ENCODE data around the gene MYRF. TPM values are rescaled to one million over a fixed set of nuclear protein-coding genes. Genes with fewer than 3 reads are reported as not detected.

MYRF gene
- total and polyA plus RNA-seq, 9 of the 15 experiments (the other 6 are each of a cell fraction or from before 2014, with no cell fraction given), result 2.3 to 25.8 (median 7.1) TPM

DNA sequence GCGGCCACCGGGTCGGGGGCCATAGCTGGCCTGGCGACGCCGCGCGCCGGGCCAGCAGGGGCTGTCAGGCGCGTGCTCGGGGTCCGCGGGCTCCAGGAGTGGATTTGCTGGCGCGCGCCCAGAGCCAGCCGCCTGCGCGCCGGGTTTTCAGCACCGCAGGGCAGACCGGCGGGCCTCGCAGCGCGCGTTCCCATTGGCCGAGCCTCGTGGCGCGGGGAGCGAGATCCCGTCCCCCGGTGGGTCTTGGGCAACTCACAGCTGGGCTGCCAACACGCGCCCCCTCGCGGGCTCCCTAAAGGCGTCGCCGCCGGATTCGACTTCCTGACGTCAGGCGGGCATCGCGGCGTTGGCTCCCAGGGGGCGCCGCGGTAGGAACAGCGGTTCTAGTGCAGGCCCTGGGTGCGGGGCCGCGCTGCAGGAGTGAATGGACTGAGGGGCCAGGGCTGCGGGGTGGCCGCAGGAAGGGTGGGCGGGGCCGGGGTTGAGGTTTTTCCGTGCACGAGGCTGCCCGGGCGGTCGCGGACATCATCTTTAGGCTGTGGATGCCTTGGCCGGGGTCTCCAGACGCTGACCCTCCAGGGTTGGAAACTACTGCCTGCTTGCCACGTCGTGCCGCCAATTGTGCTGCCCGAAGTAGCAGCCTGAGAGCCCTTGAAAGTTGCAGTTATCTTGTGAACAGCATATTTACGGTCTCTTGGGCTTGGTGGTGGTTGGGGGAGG lies 64.5 kb downstream of the MYRF start, which contains the start of gene FADS1 (continued):
- TF ChIP-seq SIN3A (IDR thresholded peaks at IDR 0.05; ENCODE audit: borderline replicate concordance in 2 of 2, control insufficient read depth in 1 of 2, low read depth in 2 of 2, low read length in 2 of 2) (peak; percentile 54 to 58; a peak in 2 of 4 replicates), RAD21 (CRISPR knock-in tag; conservative IDR thresholded peaks at IDR 0.05 in 1 of 2, IDR thresholded peaks at IDR 0.05 in 1 of 2) (peak; percentile 60; a peak in 3 of 4 replicates)

DNA sequence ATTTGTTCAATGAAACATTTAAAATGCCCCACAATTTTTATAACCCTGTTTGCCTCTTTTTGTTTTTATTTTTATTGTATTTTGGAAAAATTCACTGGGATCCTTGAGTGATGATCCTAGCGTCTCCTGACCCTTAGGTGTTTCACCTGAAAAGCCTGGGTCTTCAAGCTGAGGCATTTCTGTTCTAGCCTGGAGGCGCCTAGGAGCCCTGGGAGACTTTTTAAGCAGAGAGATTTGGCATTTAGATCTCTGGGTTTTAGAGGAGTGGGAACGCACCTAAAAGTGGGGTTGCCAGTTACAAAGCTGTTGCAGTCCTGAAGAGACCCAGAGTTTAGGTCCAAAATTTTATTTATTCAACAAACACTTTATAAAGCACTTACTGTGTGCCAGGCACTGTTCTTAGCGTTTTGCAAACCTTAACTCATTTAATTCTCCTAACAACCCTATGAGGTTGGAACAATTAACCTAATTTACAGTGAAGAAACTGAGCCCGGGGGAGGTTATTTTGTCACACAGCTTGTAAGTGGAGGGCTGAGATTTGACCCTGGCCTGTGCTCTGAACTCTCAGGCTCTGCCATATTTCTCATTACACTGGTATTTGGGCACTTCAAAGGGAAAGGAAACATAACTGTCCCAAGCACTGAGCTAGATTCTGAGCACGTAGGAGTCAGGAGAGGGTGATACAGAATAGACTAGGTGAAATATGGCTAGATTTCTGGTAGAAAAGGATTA lies 65.2 kb downstream of the MYRF start:
- FAIRE-seq (no peak), ATAC-seq (no peak), DNase-seq (ENCODE audit: extremely low read depth in 1 of 4, low spot score in 3 of 4) (no peak)
- Histone ChIP-seq H3K27me3 (ENCODE audit: control insufficient read depth in 2 of 2, insufficient read depth in 2 of 2, low read length in 2 of 2) (no peaks in the 10 kb centered on the region; a peak in 1 of 5 replicates), H3K36me3 (ENCODE audit: control insufficient read depth, insufficient read depth, low read length) (peaks cover 26% of the 10 kb centered on the region), H3K4me1 (replicated peaks in 1 of 2; ENCODE audit: control insufficient read depth in 2 of 2, insufficient read depth in 2 of 2, low read length in 2 of 2) (peaks cover 35 to 45% of the 10 kb centered on the region in 2 experiments; a peak in 4 of 5 replicates), H3K79me2 (ENCODE audit: control insufficient read depth, insufficient read depth, low read length) (peaks cover 56% of the 10 kb centered on the region), H3K9ac (ENCODE audit: insufficient read depth in 1 of 2, low read depth in 2 of 2, low read length in 2 of 2) (peak overlapping the region; percentile 98 to 99; a peak in 3 of 4 replicates), H3K9me3 (replicated peaks; ENCODE audit: control insufficient read depth, insufficient read depth, low read depth, low read length) (no peaks in the 10 kb centered on the region), H3K9me1 (ENCODE audit: control insufficient read depth, insufficient read depth, low read length) (no peaks in the 10 kb centered on the region), H3K4me3 (peak overlapping the region; percentile 64), H3K4me2 (ENCODE audit: insufficient read depth, low read length) (peak overlapping the region; percentile 97), H2AFZ (ENCODE audit: low read depth, low read length) (peak overlapping the region; percentile 66; the same call in 1 of the 2 replicates), H3K27ac (ENCODE audit: extremely low read depth, low read depth, low read length) (peak overlapping the region; percentile 98), H4K20me1 (replicated peaks; ENCODE audit: control insufficient read depth, insufficient read depth, low read length) (no peaks in the 10 kb centered on the region)
- 17% methylated on average over 6 of the region's 6 CpGs for WGBS (ENCODE audit: insufficient coverage, low coverage, missing lambda C conversion rate)
- POLR2A ChIA-PET, result interaction anchor here (0.6 to 6.8 kb wide), 12 partner anchors 13 to 149 kb away, joined by 3 to 97 read pairs (median 4); partner anchors contain the start of genes FEN1 and TMEM258
- in situ Hi-C loops (cut with MboI), result no loop called here
- intact Hi-C loops (cut with micrococcal nuclease), result loop anchor here (1.0 kb wide), 1 partner anchor 17 kb away; no protein-coding TSS in a partner anchor
- BruUV-seq (replicated peaks), result TSS peak; percentile 54
- CTCF ChIA-PET (ENCODE audit: low intra/inter-chr PET ratio), result interaction anchor here (0.6 to 0.7 kb wide), 2 partner anchors 20 to 53 kb away, joined by 3 read pairs; no protein-coding TSS in a partner anchor
- TF ChIP-seq, protein P1, sequence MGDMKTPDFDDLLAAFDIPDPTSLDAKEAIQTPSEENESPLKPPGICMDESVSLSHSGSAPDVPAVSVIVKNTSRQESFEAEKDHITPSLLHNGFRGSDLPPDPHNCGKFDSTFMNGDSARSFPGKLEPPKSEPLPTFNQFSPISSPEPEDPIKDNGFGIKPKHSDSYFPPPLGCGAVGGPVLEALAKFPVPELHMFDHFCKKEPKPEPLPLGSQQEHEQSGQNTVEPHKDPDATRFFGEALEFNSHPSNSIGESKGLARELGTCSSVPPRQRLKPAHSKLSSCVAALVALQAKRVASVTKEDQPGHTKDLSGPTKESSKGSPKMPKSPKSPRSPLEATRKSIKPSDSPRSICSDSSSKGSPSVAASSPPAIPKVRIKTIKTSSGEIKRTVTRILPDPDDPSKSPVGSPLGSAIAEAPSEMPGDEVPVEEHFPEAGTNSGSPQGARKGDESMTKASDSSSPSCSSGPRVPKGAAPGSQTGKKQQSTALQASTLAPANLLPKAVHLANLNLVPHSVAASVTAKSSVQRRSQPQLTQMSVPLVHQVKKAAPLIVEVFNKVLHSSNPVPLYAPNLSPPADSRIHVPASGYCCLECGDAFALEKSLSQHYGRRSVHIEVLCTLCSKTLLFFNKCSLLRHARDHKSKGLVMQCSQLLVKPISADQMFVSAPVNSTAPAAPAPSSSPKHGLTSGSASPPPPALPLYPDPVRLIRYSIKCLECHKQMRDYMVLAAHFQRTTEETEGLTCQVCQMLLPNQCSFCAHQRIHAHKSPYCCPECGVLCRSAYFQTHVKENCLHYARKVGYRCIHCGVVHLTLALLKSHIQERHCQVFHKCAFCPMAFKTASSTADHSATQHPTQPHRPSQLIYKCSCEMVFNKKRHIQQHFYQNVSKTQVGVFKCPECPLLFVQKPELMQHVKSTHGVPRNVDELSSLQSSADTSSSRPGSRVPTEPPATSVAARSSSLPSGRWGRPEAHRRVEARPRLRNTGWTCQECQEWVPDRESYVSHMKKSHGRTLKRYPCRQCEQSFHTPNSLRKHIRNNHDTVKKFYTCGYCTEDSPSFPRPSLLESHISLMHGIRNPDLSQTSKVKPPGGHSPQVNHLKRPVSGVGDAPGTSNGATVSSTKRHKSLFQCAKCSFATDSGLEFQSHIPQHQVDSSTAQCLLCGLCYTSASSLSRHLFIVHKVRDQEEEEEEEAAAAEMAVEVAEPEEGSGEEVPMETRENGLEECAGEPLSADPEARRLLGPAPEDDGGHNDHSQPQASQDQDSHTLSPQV (IDR thresholded peaks at IDR 0.05), result peak; percentile 13; the same call in 1 of the 2 replicates
- TF ChIP-seq NUFIP1 (IDR thresholded peaks at IDR 0.05; ENCODE audit: partially characterized antibody) (no peak), KDM1A (IDR thresholded peaks at IDR 0.05) (peak; percentile 79 to 80)

Measured in K562 (cell line).